ENCODE results near the gene ASPSCR1.

GRCh38 chr17:81980707-81981343, 3.4 kb downstream of the ASPSCR1 start:
- TF ChIP-seq CTCF (IDR thresholded peaks at IDR 0.05) (no peak), POLR2A (IDR thresholded peaks at IDR 0.05) (no peak), EP300 (IDR thresholded peaks at IDR 0.05) (no peak), POLR2AphosphoS5 (IDR thresholded peaks at IDR 0.05) (no peak)

Data from gastroesophageal sphincter (tissue), 3 donors.